Heart right ventricle (tissue), 16 donors: ENCODE measurements around the gene MTCH1. TPM values are rescaled to one million over a fixed set of nuclear protein-coding genes. Genes with fewer than 3 reads are reported as not detected.

ENCODE experiments used
- ATAC-seq, 8 donors: fragments of 200-7000 bp; cut with Tn5 transposase; one replicate each; pipeline ENCODE4 v1.9.1; 2020; ENCODE audit warnings: mild to moderate bottlenecking in 8 of 8, moderate library complexity in 8 of 8, moderate number of reproducible peaks in 1 of 8
- DNase-seq, 2 donors: peaks; one replicate each; pipeline ENCODE4 v3.0.0-alpha.2; 2020
- H3K27ac ChIP-seq, 10 donors: fragments of 200-600 bp; sonication (generic) in 2 of 10; one replicate each; pipeline versions ENCODE4 v1.5.0 to v1.8.0; 2020 to 2022; ENCODE audit warnings: mild to moderate bottlenecking in 3 of 10
- H3K27me3 ChIP-seq, 7 donors: fragments of 200-600 bp; one replicate each; pipeline ENCODE4 v1.8.0; 2021 to 2022; ENCODE audit warnings: mild to moderate bottlenecking in 2 of 7
- H3K36me3 ChIP-seq, 9 donors: fragments of 200-600 bp; sonication (generic) in 1 of 9; one replicate each; pipeline versions ENCODE4 v1.5.0 to v1.8.0; 2020 to 2022; ENCODE audit warnings: mild to moderate bottlenecking in 2 of 9
- H3K4me1 ChIP-seq, 9 donors: fragments of 200-600 bp; sonication (generic) in 1 of 9; one replicate each; pipeline versions ENCODE4 v1.5.0 to v1.8.0; 2020 to 2022; ENCODE audit warnings: mild to moderate bottlenecking in 4 of 9
- H3K4me3 ChIP-seq, 10 donors: fragments of 200-600 bp; sonication (generic) in 2 of 10; one replicate each; pipeline versions ENCODE4 v1.5.0 to v1.8.0; 2020 to 2022; ENCODE audit warnings: mild to moderate bottlenecking in 7 of 10, moderate library complexity in 2 of 10
- H3K9me3 ChIP-seq, 11 donors: fragments of 200-600 bp in 10 of 11; sonication (generic) in 2 of 11; one replicate each; pipeline versions ENCODE4 v1.5.0 to v1.8.0; 2013 to 2022; ENCODE audit warnings: mild to moderate bottlenecking in 2 of 11, control low read depth in 1 of 11, moderate library complexity in 1 of 11
- WGBS, 2 donors: extraction: QIAGEN DNeasy Blood & Tissue Kit; methylation state at CpG; one replicate each; pipeline ENCODE4 v1.1.7; 2013; ENCODE audit warnings: inconsistent platforms in 1 of 2; 5-methylcytosine and 5-hydroxymethylcytosine counted together
- intact Hi-C, 10 donors: fragments of 100-400 bp; cut with DNase I; formaldehyde crosslinking; loops; one replicate each; pipeline versions ENCODE4 v1.11.1 to v1.14.2; 2022
- polyA plus RNA-seq, 2 donors: library from polyadenylated mRNA; stranded (reverse); fragments of 200-250 nt; gene quantifications; one replicate each; pipeline ENCODE4 v1.2.3, GENCODE V29; 2013
- total RNA-seq, 10 donors: library from RNA; stranded (reverse); fragmentation: NEBNext Ultra II Directional in 3 of 10; extraction: Animal tissue kit (Norgen Biotek cat#: 25700) in 3 of 10; gene quantifications; one replicate each; pipeline versions ENCODE4 v1.2.1 to v1.2.4, GENCODE V29; 2021 to 2023
- TF ChIP-seq, protein P1 (sequence below), 9 donors: fragments of 200-600 bp; sonication (generic) in 2 of 9; IDR thresholded peaks; one replicate each; pipeline versions ENCODE4 v1.5.0 to v1.8.0; 2021 to 2022; ENCODE audit warnings: antibody characterized with exemption in 9 of 9, mild to moderate bottlenecking in 5 of 9, moderate library complexity in 1 of 9
- donor health status: Arrhythmogenic right ventricular cardiomyopathy.
- donor health status: ischemic (EF 13 %, LVEDD 7.1; RV severe dilation, severe dysfunction).
- donor health status: healthy with polysubstance abuse.
- donor health status: DM: no; HTN: yes; CAD: no.
- donor health status: DM: no; HTN: no; CAD: no.
- donor health status: ischemic (EF 25% LVEDD 6.9; RV normal size, moderate dysfunction).
- donor health status: ischemic (EF 25% LVEDD 5.7; RV mildly dilated, moderate dysfunction).
- donor health status: healthy.
- donor health status: DM: yes; HTN: yes; CAD: no.
- donor health status: Ischemic cardiomyopathy.
- donor health status: ischemic (EF 35%, LVEDD 5.7; RV mildly dilated, moderate dysfunction).
- donor health status: nonischemic (EF 11% LVEDD 7.7; RV severe dilation, severe dysfunction).
- donor health status: DM: yes; HTN: yes; CAD: no.
- donor health status: PGD.
- donor health status: ischemic (EF 29% LVEDD 5.4; RV normal size, mild dysfunction).
- donor health status: nonischemic (EF 23%, LVEDD 6.1; RV moderate dilation, normal function).

The MTCH1 gene
- total and polyA plus RNA-seq, 12 donors, result 82.6 to 341 (median 156) TPM

DNA sequence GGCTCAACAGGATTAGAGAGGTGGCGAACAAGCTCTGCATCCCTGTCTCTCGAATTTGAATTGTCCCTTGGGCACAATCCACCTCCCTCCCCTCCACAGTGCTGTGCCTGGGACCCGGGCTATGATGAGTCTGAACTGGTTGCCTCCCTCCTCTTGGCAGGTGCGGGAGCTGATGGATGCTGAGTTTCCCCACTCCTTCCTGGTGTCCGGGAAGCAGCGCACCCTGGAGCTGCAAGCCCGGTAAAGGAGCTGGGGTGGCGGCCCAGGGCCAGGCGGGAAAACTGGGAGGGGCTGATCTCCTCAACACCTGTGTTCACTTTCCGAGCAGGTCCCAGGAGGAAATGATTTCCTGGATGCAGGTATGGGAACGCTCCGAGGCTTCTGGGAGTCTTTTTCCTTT is 34.4 kb upstream of the MTCH1 start:
- TF ChIP-seq, protein P1, sequence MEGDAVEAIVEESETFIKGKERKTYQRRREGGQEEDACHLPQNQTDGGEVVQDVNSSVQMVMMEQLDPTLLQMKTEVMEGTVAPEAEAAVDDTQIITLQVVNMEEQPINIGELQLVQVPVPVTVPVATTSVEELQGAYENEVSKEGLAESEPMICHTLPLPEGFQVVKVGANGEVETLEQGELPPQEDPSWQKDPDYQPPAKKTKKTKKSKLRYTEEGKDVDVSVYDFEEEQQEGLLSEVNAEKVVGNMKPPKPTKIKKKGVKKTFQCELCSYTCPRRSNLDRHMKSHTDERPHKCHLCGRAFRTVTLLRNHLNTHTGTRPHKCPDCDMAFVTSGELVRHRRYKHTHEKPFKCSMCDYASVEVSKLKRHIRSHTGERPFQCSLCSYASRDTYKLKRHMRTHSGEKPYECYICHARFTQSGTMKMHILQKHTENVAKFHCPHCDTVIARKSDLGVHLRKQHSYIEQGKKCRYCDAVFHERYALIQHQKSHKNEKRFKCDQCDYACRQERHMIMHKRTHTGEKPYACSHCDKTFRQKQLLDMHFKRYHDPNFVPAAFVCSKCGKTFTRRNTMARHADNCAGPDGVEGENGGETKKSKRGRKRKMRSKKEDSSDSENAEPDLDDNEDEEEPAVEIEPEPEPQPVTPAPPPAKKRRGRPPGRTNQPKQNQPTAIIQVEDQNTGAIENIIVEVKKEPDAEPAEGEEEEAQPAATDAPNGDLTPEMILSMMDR (IDR thresholded peaks at IDR 0.05), result no peak
- Histone ChIP-seq H3K36me3 (peaks cover 0 to 69% (median 0%) of the 10 kb centered on the region in 9 donors), H3K27me3 (no peaks in the 10 kb centered on the region), H3K9me3 (no peaks in the 10 kb centered on the region), H3K4me3 (no peak overlapping the region), H3K4me1 (peaks cover 2 to 23% (median 8%) of the 10 kb centered on the region in 9 donors), H3K27ac (no peak overlapping the region)
- ATAC-seq (no peak), DNase-seq (no peak)
- intact Hi-C loops, result loop anchor here in 2 of 10 donors (5.0 to 10.0 kb wide), 3 partner anchors 152 to 194 kb away; partner anchors contain the start of gene PIM1 (in 2 of the 2)
- WGBS, 2 donors, result 61 to 68% methylated on average over 12 of the region's 12 CpGs

DNA sequence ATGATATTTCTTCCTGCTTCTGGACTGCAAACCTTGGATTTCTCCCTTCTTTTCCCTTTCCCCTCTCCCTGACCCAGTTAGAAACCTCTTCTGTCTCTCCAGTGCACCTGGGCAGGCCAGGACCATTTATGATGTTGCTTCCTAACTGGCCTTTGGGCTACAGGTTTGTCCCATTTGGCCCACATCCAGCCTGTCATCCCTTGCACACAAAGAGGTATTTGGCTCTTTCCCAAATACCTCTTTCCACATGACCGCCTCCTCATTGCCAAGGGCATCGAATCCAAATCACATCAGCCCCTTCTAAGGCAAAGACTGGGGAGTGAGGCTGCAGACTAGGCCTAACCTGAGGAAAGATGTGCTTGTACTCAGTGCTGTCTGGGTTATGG is 33.1 kb upstream of the MTCH1 start:
- peaks cover 0 to 75% (median 0%) of the 10 kb centered on the region in 9 donors for H3K36me3 ChIP-seq
- TF ChIP-seq, protein P1 (IDR thresholded peaks at IDR 0.05), result no peak
- peak overlapping the region in 6 of 10 donors; percentile 1 to 47 (median 38) for H3K27ac ChIP-seq
- WGBS, 2 donors, result 31 to 39% methylated on average over 2 of the region's 2 CpGs
- no peaks in the 10 kb centered on the region for H3K9me3 ChIP-seq
- H3K27me3 ChIP-seq, result no peaks in the 10 kb centered on the region
- ATAC-seq (peak in 2 of 8 donors; percentile 2 to 19), DNase-seq (no peak)
- intact Hi-C loops, result loop anchor here in 9 of 10 donors (2.0 to 10.0 kb wide), 11 partner anchors 37 to 254 kb away; partner anchors contain the start of gene C6orf89 (in 4 of the 9)
- peaks cover 2 to 23% (median 8%) of the 10 kb centered on the region in 9 donors for H3K4me1 ChIP-seq
- H3K4me3 ChIP-seq, result no peak overlapping the region

DNA sequence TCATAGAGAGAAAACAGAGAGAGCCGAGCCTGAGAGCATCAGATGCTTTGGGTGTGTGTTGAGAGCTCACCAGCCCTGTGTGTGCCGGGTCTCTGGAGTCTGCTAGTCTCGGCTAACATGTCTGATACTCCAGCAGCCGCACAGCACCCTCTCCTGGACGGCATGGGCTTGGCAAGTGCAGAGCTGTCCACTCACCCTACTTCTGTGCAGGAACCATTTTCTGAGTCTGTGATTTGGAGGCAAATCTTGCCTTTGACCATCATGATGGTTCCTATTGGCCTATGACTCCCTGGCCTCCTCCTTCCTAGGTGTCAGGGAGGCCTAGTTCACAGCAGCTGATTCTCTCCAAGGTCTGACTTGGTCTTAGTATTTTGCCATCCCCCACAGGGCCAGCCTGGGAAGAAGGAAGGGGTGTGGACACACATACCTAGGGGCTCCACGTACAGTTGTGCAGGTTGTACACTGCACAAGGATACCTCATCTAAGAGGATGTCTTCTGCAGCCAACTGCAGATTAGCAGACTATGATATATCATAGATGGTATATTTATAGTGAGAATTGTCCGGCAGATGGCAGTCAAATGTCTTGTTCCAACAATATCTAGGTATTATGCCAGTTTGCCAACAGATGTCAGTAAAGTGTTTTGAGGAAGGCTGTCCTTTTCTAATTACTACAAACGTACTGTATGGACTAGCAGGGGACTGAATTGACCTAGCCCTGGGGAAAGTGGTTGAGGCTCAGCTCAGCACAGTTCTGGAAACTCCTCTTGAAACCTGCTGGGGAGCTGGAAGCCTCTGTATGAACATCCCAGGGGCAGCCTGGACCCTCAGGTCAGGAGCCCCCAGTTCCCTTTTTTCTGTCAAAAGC is 32.4 kb upstream of the MTCH1 start:
- intact Hi-C loops, result loop anchor here in 9 of 10 donors (1.0 to 10.0 kb wide), 15 partner anchors 36 to 254 kb away; partner anchors contain the start of gene C6orf89 (in 6 of the 9)
- Histone ChIP-seq H3K9me3 (no peaks in the 10 kb centered on the region), H3K36me3 (peaks cover 0 to 75% (median 0%) of the 10 kb centered on the region in 9 donors), H3K4me3 (no peak overlapping the region), H3K27me3 (no peaks in the 10 kb centered on the region), H3K27ac (peak overlapping the region in 7 of 10 donors; percentile 10 to 47 (median 38)), H3K4me1 (peaks cover 2 to 23% (median 8%) of the 10 kb centered on the region in 9 donors)
- DNase-seq (peak; percentile 89 to 90), ATAC-seq (peak; percentile 92 to 98 (median 96))
- TF ChIP-seq, protein P1 (IDR thresholded peaks at IDR 0.05), result peak; percentile 63 to 85 (median 83)
- WGBS, 2 donors, result 2 to 3% methylated on average over 8 of the region's 8 CpGs

DNA sequence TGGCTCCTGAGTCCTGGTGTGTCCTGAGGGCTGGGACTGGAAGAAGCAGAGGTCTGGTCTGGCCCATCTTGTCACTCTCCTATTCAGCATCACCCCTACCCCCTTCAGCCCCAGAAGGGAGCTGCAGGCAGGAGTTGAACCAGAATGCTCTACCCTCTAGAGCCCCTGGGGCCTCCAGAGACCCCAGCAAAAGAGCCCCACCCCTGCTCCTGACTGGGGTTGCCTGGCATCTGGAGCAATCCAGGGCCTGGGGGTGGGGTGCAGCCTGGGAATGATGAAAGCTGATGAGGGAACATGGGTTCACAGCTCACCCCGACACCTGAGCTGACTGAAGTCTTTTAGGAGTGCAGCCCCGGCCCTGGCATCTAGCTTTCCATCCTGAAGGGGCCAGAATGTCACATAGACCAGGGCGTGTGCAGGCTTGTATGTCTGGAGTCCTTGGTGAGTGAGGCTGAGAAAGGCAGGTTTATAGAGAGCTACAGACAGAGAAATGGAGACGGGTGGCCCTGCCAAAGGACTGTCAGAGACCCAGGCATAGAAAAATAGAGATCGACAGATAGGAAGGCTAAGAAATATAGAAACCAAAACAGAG is 31.7 kb upstream of the MTCH1 start:
- intact Hi-C loops, result loop anchor here in 9 of 10 donors (1.0 to 10.0 kb wide), 15 partner anchors 35 to 253 kb away; partner anchors contain the start of gene C6orf89 (in 7 of the 9)
- 54 to 61% methylated on average over 5 of the region's 5 CpGs for WGBS, 2 donors
- ATAC-seq, result peak in 3 of 8 donors; percentile 5 to 16 (median 11)
- TF ChIP-seq, protein P1 (IDR thresholded peaks at IDR 0.05), result no peak
- no peak overlapping the region for H3K4me3 ChIP-seq
- H3K36me3 ChIP-seq, result peaks cover 0 to 73% (median 0%) of the 10 kb centered on the region in 9 donors
- H3K27ac ChIP-seq, result peak overlapping the region in 4 of 10 donors; percentile 8 to 37 (median 23)
- peaks cover 2 to 23% (median 8%) of the 10 kb centered on the region in 9 donors for H3K4me1 ChIP-seq
- no peaks in the 10 kb centered on the region for H3K9me3 ChIP-seq
- no peaks in the 10 kb centered on the region for H3K27me3 ChIP-seq
- no peak for DNase-seq
